GM18526 (cell line): ENCODE results near the gene BECN2.

Source experiments
- POLR2A ChIP-seq: IDR thresholded peaks from 3 replicates; pipeline ENCODE4 v1.6.1; 2011; ENCODE audit not compliant: insufficient read length; ENCODE audit errors: extremely low read depth

Gene BECN2

GRCh38 chr1:241957692-241958494 lies at the start of gene BECN2:
BECN2 (plus strand) TSS chr1:241957767; CDS start chr1:241957767, 0 bp downstream.
- TF ChIP-seq POLR2A = no peak

- no peak for TF ChIP-seq POLR2A
Observed at GRCh38 chr1:241916196-241916595, 41.4 kb upstream of the BECN2 start.

- TF ChIP-seq POLR2A = no peak
Observed at GRCh38 chr1:241917487-241917886, 40.1 kb upstream of the BECN2 start.

GRCh38 chr1:241918879-241919278 lies 38.7 kb upstream of the BECN2 start:
- TF ChIP-seq POLR2A = no peak

- TF ChIP-seq POLR2A = no peak
Observed at GRCh38 chr1:241924080-241924808, 33.3 kb upstream of the BECN2 start.

- no peak for TF ChIP-seq POLR2A
Observed at GRCh38 chr1:241926141-241926540, 31.4 kb upstream of the BECN2 start.

- TF ChIP-seq POLR2A = no peak
Observed at GRCh38 chr1:241927321-241927720, 30.2 kb upstream of the BECN2 start.

- TF ChIP-seq POLR2A = no peak
Observed at GRCh38 chr1:241932845-241933244, 24.7 kb upstream of the BECN2 start.

GRCh38 chr1:241934201-241934848 lies 23.2 kb upstream of the BECN2 start:
- TF ChIP-seq POLR2A = no peak

GRCh38 chr1:241934866-241935265 lies 22.7 kb upstream of the BECN2 start:
- TF ChIP-seq POLR2A = no peak

GRCh38 chr1:241939798-241940197 lies 17.8 kb upstream of the BECN2 start:
- TF ChIP-seq POLR2A = no peak

GRCh38 chr1:241942738-241943137 lies 14.8 kb upstream of the BECN2 start:
- TF ChIP-seq POLR2A = no peak

- no peak for TF ChIP-seq POLR2A
Observed at GRCh38 chr1:241944300-241944699, 13.3 kb upstream of the BECN2 start.

GRCh38 chr1:241947354-241947753 lies 10.2 kb upstream of the BECN2 start:
- TF ChIP-seq POLR2A = no peak

GRCh38 chr1:241950390-241950789 lies 7.2 kb upstream of the BECN2 start:
- TF ChIP-seq POLR2A = no peak

- TF ChIP-seq POLR2A = no peak
Observed at GRCh38 chr1:241962153-241962552, 4.6 kb downstream of the BECN2 start.
